WI38 (cell line): ENCODE results near the gene NR2F1.
A peak's percentile ranks its signal among the peaks of the same experiment; 100 is the strongest.

ENCODE experiments used
- H3K4me3 ChIP-seq: 2 replicates; pipeline ENCODE4 v1.5.1; 2011; ENCODE audit warnings: low read depth, mild to moderate bottlenecking, control low read depth, low read length
- CTCF ChIP-seq: IDR thresholded peaks from 2 replicates; pipeline ENCODE4 v1.5.1; 2012; ENCODE audit warnings: low read depth, mild to moderate bottlenecking, control low read depth, low read length

NR2F1 gene

GRCh38 chr5:93611273-93611975 is 28.4 kb downstream of the NR2F1 start:
- TF ChIP-seq CTCF: no peak
- H3K4me3 ChIP-seq: peak overlapping the region; percentile 47

GRCh38 chr5:93611976-93612854 is 29.2 kb downstream of the NR2F1 start:
- no peak for TF ChIP-seq CTCF
- H3K4me3 ChIP-seq: peak overlapping the region; percentile 47

- H3K4me3 ChIP-seq: no peak overlapping the region
- no peak for TF ChIP-seq CTCF
Measured at GRCh38 chr5:93612855-93613243, 29.8 kb downstream of the NR2F1 start.

- no peak for TF ChIP-seq CTCF
- H3K4me3 ChIP-seq: no peak overlapping the region
Measured at GRCh38 chr5:93616538-93617174, 33.6 kb downstream of the NR2F1 start.

- TF ChIP-seq CTCF: no peak
- H3K4me3 ChIP-seq: peak overlapping the region; percentile 77
Measured at GRCh38 chr5:93620487-93621326, 37.7 kb downstream of the NR2F1 start.

GRCh38 chr5:93621327-93621798 is 38.3 kb downstream of the NR2F1 start:
- peak overlapping the region; percentile 77 for H3K4me3 ChIP-seq
- no peak for TF ChIP-seq CTCF
